Adrenal gland (tissue), 5 donors: ENCODE data around the gene KLK15.

Source experiments
- POLR2A ChIP-seq, 2 donors: fragments of 450-650 bp; IDR thresholded peaks; one replicate each; pipeline ENCODE4 v1.6.1; 2017; ENCODE audit warnings: antibody characterized with exemption in 2 of 2, mild to moderate bottlenecking in 2 of 2, moderate library complexity in 1 of 2
- TF ChIP-seq, protein P1 (sequence below), 6 experiments: fragments of 450-650 bp in 4 of 6; fragments of 200-600 bp in 2 of 6; sonication (generic) in 1 of 6; IDR thresholded peaks; 1 replicate in 5 of 6; 2 replicates in 1 of 6; pipeline versions ENCODE4 v1.5.1 to v1.8.0; 2016 to 2021; ENCODE audit warnings: antibody characterized with exemption in 6 of 6, mild to moderate bottlenecking in 2 of 6, moderate library complexity in 1 of 6
- donor health status: DM: no; HTN: no; CAD: no.

DNA sequence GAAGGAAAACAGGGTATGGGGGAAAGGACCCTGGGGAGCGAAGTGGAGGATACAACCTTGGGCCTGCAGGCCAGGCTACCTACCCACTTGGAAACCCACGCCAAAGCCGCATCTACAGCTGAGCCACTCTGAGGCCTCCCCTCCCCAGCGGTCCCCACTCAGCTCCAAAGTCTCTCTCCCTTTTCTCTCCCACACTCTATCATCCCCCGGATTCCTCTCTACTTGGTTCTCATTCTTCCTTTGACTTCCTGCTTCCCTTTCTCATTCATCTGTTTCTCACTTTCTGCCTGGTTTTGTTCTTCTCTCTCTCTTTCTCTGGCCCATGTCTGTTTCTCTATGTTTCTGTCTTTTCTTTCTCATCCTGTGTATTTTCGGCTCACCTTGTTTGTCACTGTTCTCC is 24.0 kb upstream of the KLK15 start:
- TF ChIP-seq, protein P1, sequence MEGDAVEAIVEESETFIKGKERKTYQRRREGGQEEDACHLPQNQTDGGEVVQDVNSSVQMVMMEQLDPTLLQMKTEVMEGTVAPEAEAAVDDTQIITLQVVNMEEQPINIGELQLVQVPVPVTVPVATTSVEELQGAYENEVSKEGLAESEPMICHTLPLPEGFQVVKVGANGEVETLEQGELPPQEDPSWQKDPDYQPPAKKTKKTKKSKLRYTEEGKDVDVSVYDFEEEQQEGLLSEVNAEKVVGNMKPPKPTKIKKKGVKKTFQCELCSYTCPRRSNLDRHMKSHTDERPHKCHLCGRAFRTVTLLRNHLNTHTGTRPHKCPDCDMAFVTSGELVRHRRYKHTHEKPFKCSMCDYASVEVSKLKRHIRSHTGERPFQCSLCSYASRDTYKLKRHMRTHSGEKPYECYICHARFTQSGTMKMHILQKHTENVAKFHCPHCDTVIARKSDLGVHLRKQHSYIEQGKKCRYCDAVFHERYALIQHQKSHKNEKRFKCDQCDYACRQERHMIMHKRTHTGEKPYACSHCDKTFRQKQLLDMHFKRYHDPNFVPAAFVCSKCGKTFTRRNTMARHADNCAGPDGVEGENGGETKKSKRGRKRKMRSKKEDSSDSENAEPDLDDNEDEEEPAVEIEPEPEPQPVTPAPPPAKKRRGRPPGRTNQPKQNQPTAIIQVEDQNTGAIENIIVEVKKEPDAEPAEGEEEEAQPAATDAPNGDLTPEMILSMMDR (IDR thresholded peaks at IDR 0.05) = no peak
- TF ChIP-seq POLR2A (IDR thresholded peaks at IDR 0.05) = no peak
